ENCODE results near the gene ABCA5. TPM values are rescaled to one million over a fixed set of nuclear protein-coding genes. Genes with fewer than 3 reads are reported as not detected.

Gene ABCA5
- total RNA-seq, 1 donor from 2014 or later, result 485 TPM

DNA sequence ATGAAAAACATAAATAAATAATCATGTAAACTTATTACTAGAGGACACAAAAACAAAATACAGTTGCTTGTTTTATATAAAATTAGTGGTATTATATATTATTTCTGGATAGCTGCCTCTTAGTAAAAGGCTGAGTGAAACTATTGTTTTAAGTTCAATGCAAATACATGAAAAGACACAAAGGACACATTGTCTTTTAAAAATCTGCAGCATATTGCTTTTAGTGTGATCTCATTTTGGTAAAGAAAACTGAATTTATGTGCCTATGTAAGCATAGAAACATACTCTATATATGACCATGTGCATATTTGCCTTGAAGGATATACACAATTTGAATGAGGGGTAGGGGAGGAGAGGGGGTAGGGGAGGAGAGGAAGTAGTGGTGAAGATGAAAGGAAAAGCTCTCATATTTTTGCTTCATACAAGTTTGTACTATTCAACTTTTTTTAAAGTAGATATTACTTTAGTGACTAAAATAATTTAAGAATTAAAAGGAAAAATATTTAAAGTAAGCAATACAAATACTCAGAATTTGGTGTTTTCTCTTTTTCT is 104.2 kb downstream of the ABCA5 start:
- TF ChIP-seq, protein P1, sequence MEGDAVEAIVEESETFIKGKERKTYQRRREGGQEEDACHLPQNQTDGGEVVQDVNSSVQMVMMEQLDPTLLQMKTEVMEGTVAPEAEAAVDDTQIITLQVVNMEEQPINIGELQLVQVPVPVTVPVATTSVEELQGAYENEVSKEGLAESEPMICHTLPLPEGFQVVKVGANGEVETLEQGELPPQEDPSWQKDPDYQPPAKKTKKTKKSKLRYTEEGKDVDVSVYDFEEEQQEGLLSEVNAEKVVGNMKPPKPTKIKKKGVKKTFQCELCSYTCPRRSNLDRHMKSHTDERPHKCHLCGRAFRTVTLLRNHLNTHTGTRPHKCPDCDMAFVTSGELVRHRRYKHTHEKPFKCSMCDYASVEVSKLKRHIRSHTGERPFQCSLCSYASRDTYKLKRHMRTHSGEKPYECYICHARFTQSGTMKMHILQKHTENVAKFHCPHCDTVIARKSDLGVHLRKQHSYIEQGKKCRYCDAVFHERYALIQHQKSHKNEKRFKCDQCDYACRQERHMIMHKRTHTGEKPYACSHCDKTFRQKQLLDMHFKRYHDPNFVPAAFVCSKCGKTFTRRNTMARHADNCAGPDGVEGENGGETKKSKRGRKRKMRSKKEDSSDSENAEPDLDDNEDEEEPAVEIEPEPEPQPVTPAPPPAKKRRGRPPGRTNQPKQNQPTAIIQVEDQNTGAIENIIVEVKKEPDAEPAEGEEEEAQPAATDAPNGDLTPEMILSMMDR (IDR thresholded peaks at IDR 0.05; ENCODE audit: partially characterized antibody, unreplicated experiment), result no peak
- DNase-seq, result no peak
- H3K9me3 Mint-ChIP-seq (ENCODE audit: unreplicated experiment), result peaks cover 1% of the 10 kb centered on the region
- no peaks in the 10 kb centered on the region for H3K36me3 Mint-ChIP-seq (ENCODE audit: unreplicated experiment)
- H3K4me1 Mint-ChIP-seq (ENCODE audit: low read depth, unreplicated experiment), result no peaks in the 10 kb centered on the region
- H3K27ac Mint-ChIP-seq (ENCODE audit: unreplicated experiment), result no peak overlapping the region
- no peak overlapping the region for H3K4me3 Mint-ChIP-seq (ENCODE audit: unreplicated experiment)
- no peaks in the 10 kb centered on the region for H3K27me3 Mint-ChIP-seq (ENCODE audit: unreplicated experiment)

DNA sequence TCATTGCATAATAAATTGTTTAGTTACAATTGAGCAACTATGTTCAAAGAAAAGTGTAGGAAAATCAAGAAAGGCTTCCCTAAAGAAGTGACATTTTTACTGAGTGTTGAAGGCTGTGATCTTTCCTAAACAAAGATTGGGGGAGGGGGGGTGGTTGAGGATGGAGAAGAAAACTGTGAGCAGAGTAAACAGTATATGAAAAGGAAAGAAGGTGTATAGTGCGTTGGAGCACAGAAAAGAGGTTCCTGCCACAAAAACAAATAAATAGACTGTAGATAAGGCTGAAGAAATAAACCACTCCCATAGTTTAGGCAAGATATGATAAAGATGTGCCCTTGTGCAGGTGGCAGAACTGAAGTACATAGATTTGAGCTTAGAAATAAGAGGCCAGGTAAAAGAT is 106.8 kb downstream of the ABCA5 start:
- no peak overlapping the region for H3K4me3 Mint-ChIP-seq (ENCODE audit: unreplicated experiment)
- no peaks in the 10 kb centered on the region for H3K36me3 Mint-ChIP-seq (ENCODE audit: unreplicated experiment)
- peaks cover 1% of the 10 kb centered on the region for H3K9me3 Mint-ChIP-seq (ENCODE audit: unreplicated experiment)
- H3K27me3 Mint-ChIP-seq (ENCODE audit: unreplicated experiment), result no peaks in the 10 kb centered on the region
- peaks cover 4% of the 10 kb centered on the region for H3K4me1 Mint-ChIP-seq (ENCODE audit: low read depth, unreplicated experiment)
- DNase-seq, result no peak
- H3K27ac Mint-ChIP-seq (ENCODE audit: unreplicated experiment), result no peak overlapping the region
- TF ChIP-seq, protein P1 (IDR thresholded peaks at IDR 0.05; ENCODE audit: partially characterized antibody, unreplicated experiment), result no peak

DNA sequence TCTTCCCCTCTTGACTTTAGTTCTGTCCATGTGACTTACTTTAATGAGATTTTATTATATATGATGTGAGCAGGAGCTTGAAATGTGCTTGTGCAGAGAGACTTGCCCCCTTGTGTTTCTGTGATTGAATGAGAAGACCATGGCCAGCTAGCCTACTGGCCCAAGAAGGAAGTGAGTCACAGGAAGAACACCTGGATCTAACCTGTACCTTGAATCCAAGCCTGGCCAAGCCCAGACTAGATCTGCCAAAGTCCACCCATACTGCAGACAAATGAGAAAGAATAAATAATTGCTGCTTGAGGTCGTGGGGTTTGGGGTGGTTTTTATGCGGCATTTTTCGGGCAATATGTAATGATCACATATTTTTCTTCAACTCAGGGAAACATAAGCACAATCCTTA is 107.9 kb downstream of the ABCA5 start:
- DNase-seq, result no peak
- Mint-ChIP-seq H3K9me3 (ENCODE audit: unreplicated experiment) (peaks cover 1% of the 10 kb centered on the region), H3K27me3 (ENCODE audit: unreplicated experiment) (no peaks in the 10 kb centered on the region), H3K27ac (ENCODE audit: unreplicated experiment) (no peak overlapping the region), H3K4me1 (ENCODE audit: low read depth, unreplicated experiment) (peaks cover 4% of the 10 kb centered on the region), H3K36me3 (ENCODE audit: unreplicated experiment) (no peaks in the 10 kb centered on the region), H3K4me3 (ENCODE audit: unreplicated experiment) (no peak overlapping the region)
- TF ChIP-seq, protein P1 (IDR thresholded peaks at IDR 0.05; ENCODE audit: partially characterized antibody, unreplicated experiment), result no peak

DNA sequence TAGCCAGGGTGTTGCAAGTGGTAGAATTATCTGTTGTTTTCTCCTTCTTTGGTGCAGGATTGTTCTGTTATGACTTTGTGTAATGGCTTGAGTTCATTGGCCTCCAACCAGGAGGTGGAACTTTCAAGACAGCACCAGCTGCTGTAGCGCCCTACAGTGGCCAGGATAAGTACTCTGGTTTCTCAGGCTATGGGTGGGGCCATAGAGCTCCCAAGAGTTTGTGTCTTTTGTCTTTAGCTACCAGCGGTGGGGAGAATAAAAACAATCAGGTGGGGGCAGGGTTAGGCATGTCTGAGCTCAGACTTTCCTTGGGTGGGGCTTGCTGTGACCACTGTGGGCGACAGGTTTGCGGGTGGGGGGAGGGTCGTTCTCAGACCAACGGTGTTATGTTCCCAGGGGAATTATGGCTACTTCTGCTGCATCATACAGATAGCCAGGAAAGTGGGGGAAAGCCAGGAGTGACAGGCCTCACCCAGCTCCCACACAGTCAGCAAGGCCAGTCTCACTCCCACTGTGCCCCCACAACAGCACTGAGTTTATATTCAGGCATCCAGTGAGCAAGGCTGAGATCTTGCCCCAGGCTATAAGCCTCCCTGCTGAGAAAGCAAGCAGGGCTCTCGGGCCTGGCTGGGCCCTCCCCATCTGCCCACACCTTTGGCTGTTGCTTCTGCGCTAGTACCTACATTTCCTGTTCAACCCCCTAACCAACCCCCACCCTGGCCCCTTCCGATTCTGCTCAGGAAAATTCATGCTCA is 113.7 kb downstream of the ABCA5 start:
- Mint-ChIP-seq H3K9me3 (ENCODE audit: unreplicated experiment) (peaks cover 1% of the 10 kb centered on the region), H3K36me3 (ENCODE audit: unreplicated experiment) (peaks cover 11% of the 10 kb centered on the region), H3K4me1 (ENCODE audit: low read depth, unreplicated experiment) (peaks cover 4% of the 10 kb centered on the region), H3K4me3 (ENCODE audit: unreplicated experiment) (no peak overlapping the region), H3K27me3 (ENCODE audit: unreplicated experiment) (peaks cover 2% of the 10 kb centered on the region), H3K27ac (ENCODE audit: unreplicated experiment) (no peak overlapping the region)
- TF ChIP-seq, protein P1 (IDR thresholded peaks at IDR 0.05; ENCODE audit: partially characterized antibody, unreplicated experiment), result no peak
- DNase-seq, result no peak

DNA sequence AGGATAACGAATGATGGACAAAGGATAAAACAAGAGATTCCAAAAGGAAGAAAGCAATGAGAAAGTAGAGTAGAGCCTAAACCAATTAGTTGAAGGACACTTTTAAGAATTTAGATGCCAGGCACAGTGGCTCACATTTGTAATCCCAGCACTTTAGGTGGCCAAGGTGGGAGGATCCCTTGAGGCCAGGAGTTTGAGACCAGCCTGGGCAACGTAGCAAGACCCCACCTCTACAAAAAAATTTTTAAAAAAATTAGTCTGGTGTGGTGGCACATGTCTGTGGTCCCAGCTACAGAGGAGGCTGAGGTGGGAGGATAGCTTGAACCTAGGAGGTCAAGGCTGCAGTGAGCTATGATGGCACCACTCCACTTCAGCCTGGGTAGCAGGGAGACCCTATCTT is 118.3 kb downstream of the ABCA5 start:
- TF ChIP-seq, protein P1 (IDR thresholded peaks at IDR 0.05; ENCODE audit: partially characterized antibody, unreplicated experiment), result no peak
- H3K27me3 Mint-ChIP-seq (ENCODE audit: unreplicated experiment), result peaks cover 2% of the 10 kb centered on the region
- H3K36me3 Mint-ChIP-seq (ENCODE audit: unreplicated experiment), result peaks cover 8% of the 10 kb centered on the region
- no peaks in the 10 kb centered on the region for H3K4me1 Mint-ChIP-seq (ENCODE audit: low read depth, unreplicated experiment)
- no peak for DNase-seq
- peaks cover 1% of the 10 kb centered on the region for H3K9me3 Mint-ChIP-seq (ENCODE audit: unreplicated experiment)
- no peak overlapping the region for H3K27ac Mint-ChIP-seq (ENCODE audit: unreplicated experiment)
- H3K4me3 Mint-ChIP-seq (ENCODE audit: unreplicated experiment), result no peak overlapping the region
